ENCODE measurements around the gene KAZN.

GRCh38 chr1:14757286-14757625, 158.8 kb downstream of the KAZN start:
- TF ChIP-seq CTCF (IDR thresholded peaks at IDR 0.05) (no peak), POLR2A (IDR thresholded peaks at IDR 0.05) (no peak)

Measured in body of pancreas (tissue), 4 donors.